Suppressor macrophage (primary cell): ENCODE measurements around the gene UNC13B.
"Not testable (repeated sequence)": the region's sequence is repeated elsewhere in the genome, so short reads cannot be mapped to it uniquely, and the experiment has no call there.

Experiments
- DNase-seq, 4 experiments: peaks; one replicate each; pipeline ENCODE4 v3.0.0-alpha.2; 2020 to 2022

UNC13B gene

GRCh38 chr9:35226651-35227050, 64.8 kb downstream of the UNC13B start:
- no peak for DNase-seq

DNA sequence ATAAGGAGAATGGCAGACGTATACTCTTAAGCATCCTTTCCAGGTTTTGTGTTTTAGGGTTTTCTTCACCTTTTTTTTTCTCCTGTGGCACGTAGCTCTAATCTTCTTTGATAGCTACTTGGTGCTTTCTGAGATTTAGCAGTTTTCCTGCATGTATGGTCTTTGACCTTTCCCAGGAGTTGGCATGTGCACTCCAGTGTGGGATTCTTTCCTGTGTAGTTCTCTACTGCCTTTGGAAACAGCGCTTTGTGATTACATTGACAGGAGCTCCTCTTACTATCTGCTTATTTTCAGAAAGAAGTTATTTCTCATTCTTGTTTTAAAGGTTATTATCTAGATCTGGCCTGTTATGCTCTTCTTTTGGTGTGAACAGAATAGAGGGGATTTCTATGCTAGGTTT, 65.5 kb downstream of the UNC13B start:
- no peak for DNase-seq

DNA sequence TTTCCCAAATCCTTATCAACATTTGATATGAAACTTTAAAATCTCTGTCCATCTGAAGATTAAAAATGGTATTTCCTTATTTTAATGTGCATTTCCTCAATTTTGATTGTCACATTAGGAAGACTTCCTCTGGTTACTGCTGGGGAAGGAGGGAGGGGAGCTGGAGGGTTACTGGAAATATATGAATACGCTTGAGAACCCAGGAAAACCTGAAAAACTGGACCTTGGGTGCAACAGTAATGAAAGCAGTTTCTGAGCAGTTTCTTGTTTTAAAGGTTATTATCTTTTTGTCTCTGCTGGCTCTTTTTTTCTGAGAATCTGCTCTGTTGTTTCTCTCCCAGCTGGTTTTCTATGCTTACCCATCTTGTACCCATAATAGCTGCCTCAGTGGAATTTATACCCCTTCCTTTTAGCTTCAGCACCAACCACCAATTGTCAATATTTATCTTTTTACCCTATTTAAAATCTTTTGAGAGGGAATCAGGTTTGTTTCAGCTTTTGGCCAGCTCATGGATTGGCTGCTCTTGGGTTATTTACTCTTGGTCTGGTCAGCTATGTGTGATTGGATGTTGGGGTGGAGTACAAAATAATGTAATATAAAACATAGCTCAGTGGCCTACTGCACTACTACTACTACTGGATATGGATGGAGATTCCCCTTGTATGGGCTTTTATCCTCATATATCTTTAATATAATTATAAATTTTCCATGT, 67.4 kb downstream of the UNC13B start:
- peak in 3 of 4 experiments; percentile 6 to 39 (median 19) for DNase-seq

GRCh38 chr9:35229779-35230143, 68.0 kb downstream of the UNC13B start:
- DNase-seq = no peak

DNA sequence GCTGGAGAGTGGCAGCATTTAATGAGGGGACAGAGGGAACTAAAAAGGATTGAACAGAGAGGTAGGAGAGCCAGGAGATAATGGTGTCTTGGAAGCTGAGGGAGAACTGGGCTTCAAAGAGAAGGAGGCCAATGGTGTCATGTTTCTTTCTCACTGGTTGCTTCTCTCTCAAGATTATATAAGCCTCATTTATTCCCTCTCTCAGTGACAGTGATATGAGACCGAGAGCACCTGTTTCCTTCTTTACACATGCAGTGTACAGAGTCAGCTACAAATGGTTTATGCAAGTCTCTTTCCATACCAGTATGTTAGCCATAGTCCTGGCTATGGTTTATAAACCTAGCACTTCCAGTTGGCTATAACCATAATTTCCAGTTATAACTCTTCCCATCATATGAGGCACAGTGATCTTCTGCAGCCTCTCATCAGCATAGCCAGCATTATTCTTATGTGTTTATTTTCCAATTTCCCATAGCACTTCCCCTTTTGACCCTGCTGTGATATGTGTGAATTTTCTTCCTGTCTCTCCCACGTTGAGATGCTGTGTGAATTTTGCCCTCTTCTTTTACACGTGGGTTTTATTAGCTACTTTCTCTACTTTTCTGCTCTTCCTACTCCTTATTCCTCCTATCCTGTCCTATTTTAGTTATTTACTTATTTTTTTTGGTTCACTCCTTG, 71.2 kb downstream of the UNC13B start:
- DNase-seq = peak; percentile 2 to 36 (median 20)

DNA sequence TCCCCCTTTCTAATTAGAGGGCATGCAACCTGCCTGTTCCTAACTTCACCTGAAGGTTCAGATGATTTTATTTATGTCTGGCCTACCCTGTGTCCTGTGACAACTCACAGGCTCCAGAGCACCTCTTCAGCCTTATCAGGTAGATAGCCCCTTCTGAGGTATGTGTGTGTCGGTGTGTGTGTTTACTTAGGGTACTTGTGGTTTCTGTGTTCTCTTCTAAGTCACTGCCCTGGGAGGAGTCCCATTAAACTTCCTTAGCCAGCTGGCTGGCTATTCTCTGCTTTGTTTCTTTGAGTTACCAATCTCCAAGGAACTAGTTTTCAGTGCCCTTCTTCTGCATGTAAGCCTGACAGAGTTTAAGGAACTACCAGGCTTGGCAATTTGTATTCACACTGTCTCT, 74.9 kb downstream of the UNC13B start:
- no peak for DNase-seq

- no peak for DNase-seq
These were observed 75.5 kb downstream of the UNC13B start for GRCh38 chr9:35237311-35237710.

- not testable (repeated sequence) for DNase-seq
These were observed 84.1 kb downstream of the UNC13B start for GRCh38 chr9:35245945-35246344.

- DNase-seq = no peak
These were observed 91.3 kb downstream of the UNC13B start for GRCh38 chr9:35253075-35253474.

- DNase-seq = peak; percentile 4 to 51 (median 42)
These were observed 92.4 kb downstream of the UNC13B start for GRCh38 chr9:35254237-35254636.

DNA sequence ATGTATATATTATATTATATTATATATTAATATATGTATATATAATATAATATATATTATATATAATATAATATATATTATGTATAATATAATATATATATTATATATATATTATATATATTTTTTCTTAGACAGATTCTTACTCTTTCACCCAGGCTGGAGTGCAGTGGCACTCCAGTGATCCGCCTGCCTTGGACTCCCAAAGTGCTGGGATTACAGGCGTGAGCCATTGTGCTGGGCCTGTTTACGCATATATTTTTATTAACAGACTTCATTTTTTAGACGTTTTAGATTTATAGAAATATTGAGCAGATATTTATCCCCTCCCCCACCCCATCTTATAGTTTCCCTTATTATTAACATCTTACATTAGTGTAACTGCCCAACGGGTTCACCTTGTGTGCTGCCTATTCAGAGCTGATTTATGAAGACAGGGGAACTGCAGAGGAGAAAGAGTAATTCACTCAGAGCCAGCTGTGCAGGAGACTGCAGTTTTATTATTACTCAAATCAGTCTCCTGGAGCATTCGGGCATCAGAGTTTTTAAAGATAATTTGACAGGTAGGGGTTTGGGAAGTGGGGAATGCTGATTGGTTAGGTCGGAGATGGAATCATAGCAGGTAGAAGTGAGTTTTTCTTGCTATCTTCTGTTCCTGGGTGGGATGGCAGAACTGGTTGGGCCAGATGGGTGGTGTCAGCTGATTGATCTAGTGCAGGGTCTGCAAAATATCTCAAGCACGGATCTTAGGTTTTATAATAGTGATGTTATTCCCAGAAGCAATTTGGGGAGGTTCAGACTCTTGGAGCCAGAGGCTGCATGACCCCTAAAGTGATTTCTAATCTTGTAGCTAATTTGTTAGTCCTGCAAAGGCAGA, 93.4 kb downstream of the UNC13B start:
- no peak for DNase-seq

DNA sequence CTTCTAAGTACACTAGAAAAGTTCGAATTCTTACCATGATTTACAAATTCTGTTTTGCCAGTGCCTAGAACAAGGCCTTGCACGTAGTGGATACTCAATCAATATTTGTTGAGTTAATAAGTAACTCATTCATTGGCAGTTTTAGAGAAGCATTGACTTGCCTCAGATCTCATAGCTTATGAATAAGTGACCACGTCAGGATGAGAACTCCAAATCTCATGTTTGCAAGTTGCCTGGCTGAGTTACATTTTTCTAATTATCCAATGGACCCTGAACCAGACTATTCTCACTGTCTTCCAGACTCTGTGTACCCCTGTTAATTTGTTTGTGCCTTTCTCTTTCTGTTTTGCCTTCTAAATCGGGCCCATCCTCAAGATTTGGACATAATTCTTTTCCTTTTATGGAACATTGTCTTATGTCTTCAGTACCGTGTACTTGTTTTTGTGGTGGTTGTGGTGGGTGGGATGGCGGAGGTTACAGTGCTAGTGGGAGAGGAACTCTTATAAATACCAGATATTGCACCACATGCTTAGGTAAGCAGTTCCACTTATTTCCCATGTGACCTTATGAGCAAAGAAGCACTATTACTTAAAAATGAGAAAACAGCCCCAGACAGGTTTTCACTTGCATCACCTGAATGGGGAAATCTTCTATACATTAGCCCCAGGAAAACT, 96.3 kb downstream of the UNC13B start:
- DNase-seq = peak; percentile 61 to 87 (median 80)

GRCh38 chr9:35258660-35259474, 97.1 kb downstream of the UNC13B start:
- peak; percentile 53 to 78 (median 66) for DNase-seq

- DNase-seq = peak in 2 of 4 experiments; percentile 45 to 56
These were observed 98.4 kb downstream of the UNC13B start for GRCh38 chr9:35260186-35260585.

- DNase-seq = no peak
These were observed 100.3 kb downstream of the UNC13B start for GRCh38 chr9:35262064-35262463.

DNA sequence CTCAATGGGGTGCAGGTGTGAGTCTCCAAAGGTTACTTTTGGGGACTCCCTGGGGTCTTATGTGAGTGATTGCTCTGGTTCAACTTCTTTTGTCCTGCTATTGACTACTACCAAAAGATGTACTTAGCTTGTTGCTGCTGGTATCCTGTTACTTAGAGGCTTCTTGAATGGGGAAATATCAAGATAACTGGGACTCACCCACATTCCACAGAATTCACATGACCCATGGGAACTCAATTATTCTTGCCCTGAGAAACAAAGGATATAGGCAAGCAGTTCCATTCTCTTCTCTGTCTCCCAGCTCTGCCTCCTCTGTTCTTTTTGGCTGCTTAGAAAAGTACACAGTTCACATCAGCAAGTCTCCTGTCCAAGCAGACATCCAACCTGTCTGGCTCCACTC, 105.9 kb downstream of the UNC13B start:
- no peak for DNase-seq

DNA sequence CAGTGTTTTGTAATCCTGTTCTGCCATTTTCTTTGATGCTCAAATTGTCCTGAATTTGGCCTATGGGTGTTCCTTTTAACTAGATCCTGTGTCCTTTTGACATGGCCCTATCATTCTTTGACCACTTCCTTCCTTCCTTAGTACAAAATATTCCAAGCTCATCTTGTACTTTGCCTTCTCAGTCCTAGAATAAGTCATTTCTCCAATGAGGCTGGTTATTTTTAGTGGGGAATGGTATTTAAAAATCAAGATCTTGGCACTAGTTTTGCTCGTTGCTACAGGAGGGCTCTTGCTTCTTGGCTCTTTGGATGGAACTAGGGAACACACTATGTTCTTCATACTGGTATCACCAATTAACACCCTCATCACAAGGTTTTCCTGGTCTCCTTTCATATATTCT, 108.1 kb downstream of the UNC13B start:
- DNase-seq = no peak

DNA sequence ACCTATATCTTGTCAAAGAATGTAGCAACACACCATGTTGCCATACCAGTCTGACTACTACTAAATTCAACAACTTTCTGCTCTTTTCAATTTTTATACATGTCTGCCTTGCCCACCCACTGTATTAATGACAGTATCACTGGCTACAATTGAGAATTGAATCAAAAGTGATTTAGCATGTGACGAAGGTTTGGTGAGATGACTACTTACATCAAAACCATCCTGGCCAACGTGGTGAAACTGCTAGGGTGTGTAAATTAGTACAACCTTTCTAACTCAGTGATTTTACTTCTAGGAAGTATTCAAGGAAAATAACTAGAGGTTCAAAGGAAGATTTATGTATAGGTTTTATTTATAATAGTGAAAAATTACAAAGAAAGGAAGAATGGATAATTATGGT, 109.8 kb downstream of the UNC13B start:
- no peak for DNase-seq

DNA sequence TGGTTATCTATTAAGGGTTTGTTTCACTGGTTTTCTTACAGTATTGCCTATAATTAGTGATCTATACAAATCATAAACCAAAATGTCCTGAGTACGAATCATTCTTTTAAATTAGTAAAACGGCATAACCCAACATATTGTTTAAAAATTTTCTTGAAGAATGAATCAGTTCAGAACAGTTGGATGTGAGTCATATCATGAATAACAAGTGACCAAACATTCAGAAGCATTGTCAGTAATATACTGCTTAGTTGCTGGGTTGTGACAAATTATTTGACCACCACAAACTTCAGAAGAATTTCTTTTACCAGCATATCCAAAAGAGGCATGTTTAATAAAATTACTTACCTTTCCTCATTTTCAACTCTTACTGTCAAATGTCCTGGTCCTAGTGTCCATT, 111.2 kb downstream of the UNC13B start:
- DNase-seq = no peak

DNA sequence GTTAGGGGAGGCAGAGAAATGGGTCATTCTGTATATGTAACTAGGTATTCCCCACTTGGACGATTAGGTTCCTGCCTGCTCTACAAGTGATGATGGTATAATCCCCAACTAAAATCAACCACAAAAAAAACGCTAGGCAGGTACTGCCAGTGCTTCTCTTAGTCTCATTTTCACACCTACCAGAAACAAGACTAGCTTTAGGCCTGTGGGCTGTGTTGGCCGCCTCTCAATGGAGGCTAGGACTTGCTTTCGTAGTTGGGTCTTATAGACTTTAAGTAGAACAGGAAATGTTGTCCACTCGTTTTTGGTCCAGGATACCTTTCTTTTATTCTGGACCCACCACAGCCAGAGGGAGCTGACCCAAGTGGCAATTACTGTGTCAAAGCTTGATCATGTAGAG, 111.8 kb downstream of the UNC13B start:
- DNase-seq = no peak

GRCh38 chr9:35274993-35275392, 113.2 kb downstream of the UNC13B start:
- DNase-seq = no peak

DNA sequence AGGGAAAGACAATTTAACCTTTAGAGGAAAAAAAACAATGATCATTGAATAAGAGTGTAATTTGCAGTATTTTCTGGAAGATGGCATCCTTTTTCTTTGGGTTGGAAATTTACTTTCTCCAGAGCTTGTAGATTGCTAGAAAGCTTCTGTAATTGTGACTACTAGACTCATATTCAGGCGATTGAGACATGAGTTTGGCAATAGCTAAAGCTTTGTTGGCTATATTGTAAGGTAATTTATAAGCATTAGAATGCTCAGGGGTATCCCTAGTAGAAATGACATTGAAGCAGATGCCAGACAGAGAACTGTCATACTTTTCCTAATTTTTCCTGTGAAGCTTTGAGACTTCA, 115.3 kb downstream of the UNC13B start:
- no peak for DNase-seq
